Activated B cell treated with CpG ODN at 0.5 μM for 24 hours (primary cell): ENCODE measurements around the gene FOXB2. TPM values are rescaled to one million over a fixed set of nuclear protein-coding genes. Genes with fewer than 3 reads are reported as not detected.

Experiments
- ATAC-seq: fragments of 200-7000 bp; cut with Tn5 transposase; one replicate; pipeline ENCODE4 v1.10.0; 2021; ENCODE audit warnings: low read depth, mild to moderate bottlenecking, moderate library complexity
- CTCF ChIA-PET: fragments of 350-600 bp; sonication (Branson Sonifier 250); formaldehyde crosslinking; loops from one replicate; lab custom pipeline; 2021; ENCODE audit warnings: antibody characterized with exemption; lab: Charles Lee
- POLR2A ChIA-PET: fragments of 350-600 bp; sonication (Branson Sonifier 250); formaldehyde crosslinking; loops from one replicate; lab custom pipeline; 2021; ENCODE audit warnings: antibody characterized with exemption; lab: Charles Lee
- DNase-seq: peaks from one replicate; pipeline ENCODE4 v3.0.0; 2022
- H3K27ac Mint-ChIP-seq: one replicate; pipeline ENCODE4 v1.8.0; 2020; ENCODE audit warnings: mixed read lengths
- H3K27me3 Mint-ChIP-seq: one replicate; pipeline ENCODE4 v1.8.0; 2021; ENCODE audit warnings: mixed read lengths
- H3K36me3 Mint-ChIP-seq: one replicate; pipeline ENCODE4 v1.8.0; 2021; ENCODE audit warnings: low read depth, mixed read lengths
- H3K4me1 Mint-ChIP-seq: one replicate; pipeline ENCODE4 v1.8.0; 2021; ENCODE audit warnings: mixed read lengths
- H3K4me3 Mint-ChIP-seq: one replicate; pipeline ENCODE4 v1.8.0; 2020; ENCODE audit warnings: mild to moderate bottlenecking, mixed read lengths
- H3K9me3 Mint-ChIP-seq: one replicate; pipeline ENCODE4 v1.8.0; 2020; ENCODE audit warnings: mixed read lengths
- CTCF ChIP-seq: fragments of 200-600 bp; IDR thresholded peaks from one replicate; pipeline ENCODE4 v1.8.0; 2022; ENCODE audit warnings: antibody characterized with exemption, mild to moderate bottlenecking
- intact Hi-C: fragments of 100-400 bp; cut with micrococcal nuclease; formaldehyde crosslinking; loops from one replicate; pipeline ENCODE4 v1.15.1; 2024
- total RNA-seq: library from RNA; stranded (reverse); gene quantifications from 2 replicates; pipeline ENCODE4 v1.2.3, GENCODE V29; 2022

Gene FOXB2
- total RNA-seq, 1 donor from 2014 or later, result not detected

- Mint-ChIP-seq H3K4me3 (no peak overlapping the region), H3K36me3 (no peaks in the 10 kb centered on the region), H3K27ac (no peak overlapping the region), H3K27me3 (peaks cover 12% of the 10 kb centered on the region), H3K4me1 (no peaks in the 10 kb centered on the region), H3K9me3 (no peaks in the 10 kb centered on the region)
- ATAC-seq (no peak), DNase-seq (no peak)
- POLR2A ChIA-PET, result no interaction called here
- CTCF ChIA-PET, result no interaction called here
- TF ChIP-seq CTCF, result no peak
- intact Hi-C loops, result loop anchor here (10.0 kb wide), 1 partner anchor 321 kb away; no protein-coding TSS in a partner anchor
These were observed 33.9 kb upstream of the FOXB2 start for GRCh38 chr9:76985581-76985980.

DNA sequence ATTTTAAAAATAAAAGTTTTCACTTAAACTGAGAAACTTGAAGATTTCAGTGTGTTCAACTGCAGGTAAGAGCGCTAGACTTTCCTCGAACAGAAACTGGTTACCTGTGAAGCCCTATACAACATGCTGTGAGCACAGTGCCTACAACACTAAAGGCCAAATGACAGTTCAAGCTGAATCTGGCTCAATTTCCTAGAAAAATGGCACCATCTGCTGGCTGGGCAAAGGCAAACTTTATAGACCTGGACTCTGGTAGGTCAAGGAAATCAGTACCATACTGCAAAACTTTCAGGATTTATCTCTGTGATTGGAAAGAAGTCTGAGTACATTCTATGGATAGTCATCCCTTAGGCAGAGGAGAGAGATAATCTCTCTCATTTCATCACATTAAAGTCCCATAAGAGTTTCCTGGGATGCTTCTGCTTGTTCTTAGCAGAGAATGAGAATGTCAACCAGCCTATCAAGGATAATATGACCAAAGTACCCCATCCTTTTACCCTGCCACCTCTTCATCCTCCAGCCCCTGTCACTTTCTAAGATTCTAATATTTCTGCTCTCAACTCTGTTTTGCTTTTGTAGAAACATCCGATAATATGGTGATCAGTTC lies 31.8 kb upstream of the FOXB2 start:
- no peaks in the 10 kb centered on the region for H3K4me1 Mint-ChIP-seq
- peaks cover 12% of the 10 kb centered on the region for H3K27me3 Mint-ChIP-seq
- no peaks in the 10 kb centered on the region for H3K9me3 Mint-ChIP-seq
- ATAC-seq (no peak), DNase-seq (no peak)
- CTCF ChIA-PET, result interaction anchor here (1.7 kb wide), 1 partner anchor 9 kb away, joined by 4 read pairs; no protein-coding TSS in a partner anchor
- H3K4me3 Mint-ChIP-seq, result no peak overlapping the region
- TF ChIP-seq CTCF, result no peak
- H3K36me3 Mint-ChIP-seq, result no peaks in the 10 kb centered on the region
- POLR2A ChIA-PET, result no interaction called here
- no peak overlapping the region for H3K27ac Mint-ChIP-seq
- intact Hi-C loops, result loop anchor here (1.0 to 10.0 kb wide), 2 partner anchors 177 to 323 kb away; no protein-coding TSS in a partner anchor

DNA sequence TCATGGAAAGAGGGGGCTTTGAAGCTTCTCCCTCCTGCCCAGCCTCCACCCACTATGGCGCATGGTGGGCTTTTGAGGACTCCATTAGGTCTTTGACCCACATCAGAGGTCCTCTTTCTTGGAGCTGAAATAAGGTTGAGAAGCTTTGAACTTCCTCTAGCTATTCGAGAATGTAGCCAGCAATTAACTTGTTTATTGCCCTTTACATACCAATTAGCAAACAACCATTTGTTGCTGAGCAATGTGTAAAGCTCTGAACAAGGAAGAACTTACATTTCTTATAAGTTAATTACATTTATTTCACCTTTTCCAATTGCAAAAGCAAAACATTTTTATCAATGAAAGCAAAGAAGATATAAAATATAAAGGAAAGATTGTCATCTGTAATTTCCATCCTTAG lies 30.5 kb upstream of the FOXB2 start:
- Mint-ChIP-seq H3K4me3 (no peak overlapping the region), H3K9me3 (no peaks in the 10 kb centered on the region), H3K27me3 (peaks cover 14% of the 10 kb centered on the region), H3K36me3 (no peaks in the 10 kb centered on the region), H3K4me1 (no peaks in the 10 kb centered on the region), H3K27ac (no peak overlapping the region)
- no peak for TF ChIP-seq CTCF
- ATAC-seq (no peak), DNase-seq (no peak)
- ChIA-PET POLR2A (no interaction called here), CTCF (no interaction called here)
- intact Hi-C loops, result loop anchor here (10.0 kb wide), 1 partner anchor 324 kb away; no protein-coding TSS in a partner anchor

DNA sequence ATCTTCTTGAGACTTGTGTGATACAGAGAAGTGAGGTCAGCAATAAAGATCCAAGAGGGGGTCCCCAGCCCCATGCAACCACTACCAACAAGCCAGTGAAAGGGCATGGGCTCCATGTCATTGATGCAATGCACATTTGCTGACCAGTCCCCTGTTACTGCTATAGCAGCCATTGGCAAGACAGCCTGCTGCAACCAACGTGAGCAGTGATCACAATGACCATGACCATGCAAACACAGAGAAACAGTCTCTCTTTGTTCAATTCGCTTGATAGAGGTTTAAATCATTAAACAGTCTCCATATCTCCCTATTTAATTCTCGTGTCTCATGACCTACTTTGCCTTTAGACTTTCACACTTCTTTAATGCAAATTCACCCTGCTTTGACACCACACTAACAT lies 30.0 kb upstream of the FOXB2 start:
- H3K36me3 Mint-ChIP-seq, result no peaks in the 10 kb centered on the region
- ChIA-PET POLR2A (no interaction called here), CTCF (no interaction called here)
- H3K4me1 Mint-ChIP-seq, result no peaks in the 10 kb centered on the region
- TF ChIP-seq CTCF, result no peak
- ATAC-seq (no peak), DNase-seq (no peak)
- intact Hi-C loops, result loop anchor here (10.0 kb wide), 1 partner anchor 325 kb away; no protein-coding TSS in a partner anchor
- no peak overlapping the region for H3K27ac Mint-ChIP-seq
- H3K9me3 Mint-ChIP-seq, result no peaks in the 10 kb centered on the region
- H3K4me3 Mint-ChIP-seq, result no peak overlapping the region
- peaks cover 16% of the 10 kb centered on the region for H3K27me3 Mint-ChIP-seq

GRCh38 chr9:76996700-76997099 lies 22.8 kb upstream of the FOXB2 start:
- ATAC-seq (no peak), DNase-seq (no peak)
- ChIA-PET CTCF (interaction anchor here (0.6 to 1.4 kb wide), 3 partner anchors 9 to 186 kb away, joined by 3 to 4 read pairs (median 4); no protein-coding TSS in a partner anchor), POLR2A (no interaction called here)
- H3K9me3 Mint-ChIP-seq, result no peaks in the 10 kb centered on the region
- H3K36me3 Mint-ChIP-seq, result no peaks in the 10 kb centered on the region
- H3K4me3 Mint-ChIP-seq, result no peak overlapping the region
- no peak for TF ChIP-seq CTCF
- H3K27me3 Mint-ChIP-seq, result peaks cover 18% of the 10 kb centered on the region
- no peak overlapping the region for H3K27ac Mint-ChIP-seq
- no peaks in the 10 kb centered on the region for H3K4me1 Mint-ChIP-seq
- intact Hi-C loops, result no loop called here
